H1 (cell line): Measurements from ENCODE around the gene ITGA3. TPM values are rescaled to one million over a fixed set of nuclear protein-coding genes. Genes with fewer than 3 reads are reported as not detected.

Source experiments
- CTCF ChIA-PET: fragments of 300-600 bp; sonication (Branson Sonifier 250); formaldehyde crosslinking; loops from one replicate; lab custom pipeline; 2021; ENCODE audit not compliant: partially characterized antibody; lab: Charles Lee
- POLR2A ChIA-PET: fragments of 300-600 bp; sonication (Branson Sonifier 250); formaldehyde crosslinking; loops from one replicate; lab custom pipeline; 2021; ENCODE audit warnings: inconsistent platforms; ENCODE audit not compliant: partially characterized antibody; lab: Charles Lee
- DNase-seq, 2 experiments: peaks; one replicate each; pipeline versions ENCODE4 v3.0.0 to v3.0.0-alpha.2; 2010 to 2022; ENCODE audit warnings: low spot score in 2 of 2, low read depth in 1 of 2, mixed read lengths in 1 of 2
- FAIRE-seq: peaks from 2 replicates; lab custom pipeline; 2011; peaks lifted over from hg19 to GRCh38; lab: Jason Lieb, UNC
- H2AFZ ChIP-seq: 2 replicates; pipeline ENCODE4 v1.8.1; 2012; ENCODE audit warnings: low read length, inconsistent platforms
- H2AK5ac ChIP-seq: 2 replicates; pipeline ENCODE4 v1.6.1; 2013; ENCODE audit warnings: low read depth, low read length
- H2BK120ac ChIP-seq: replicated peaks from 2 replicates; pipeline ENCODE3; 2013; ENCODE audit warnings: low read depth, low read length, inconsistent platforms
- H2BK12ac ChIP-seq: 2 replicates; pipeline ENCODE4 v1.6.1; 2013; ENCODE audit warnings: low read depth, low read length
- H2BK15ac ChIP-seq: 2 replicates; pipeline ENCODE4 v1.6.1; 2013; ENCODE audit warnings: low read length
- H2BK20ac ChIP-seq: 2 replicates; pipeline ENCODE4 v1.6.1; 2013; ENCODE audit warnings: low read length
- H2BK5ac ChIP-seq: 2 replicates; pipeline ENCODE4 v1.6.1; 2013; ENCODE audit warnings: low read depth, low read length
- H3K14ac ChIP-seq: 2 replicates; pipeline ENCODE4 v1.6.1; 2013; ENCODE audit warnings: inconsistent platforms; ENCODE audit not compliant: insufficient read length
- H3K18ac ChIP-seq: 2 replicates; pipeline ENCODE4 v1.6.1; 2013; ENCODE audit warnings: low read length; ENCODE audit errors: extremely low read depth
- H3K23ac ChIP-seq: 2 replicates; pipeline ENCODE4 v1.6.1; 2013; ENCODE audit warnings: inconsistent platforms; ENCODE audit not compliant: insufficient read length
- H3K23me2 ChIP-seq: 2 replicates; pipeline ENCODE4 v1.6.1; 2013; ENCODE audit warnings: low read depth, low read length
- H3K27ac ChIP-seq: 2 replicates; pipeline ENCODE4 v1.6.1; 2011; ENCODE audit warnings: low read depth, low read length, inconsistent platforms
- H3K27me3 ChIP-seq, 4 experiments: replicated peaks in 1 of 4; 1 replicate in 1 of 4; 2 replicates in 3 of 4; pipeline versions ENCODE4 v1.6.1 to v1.8.1; 2011 to 2013; ENCODE audit warnings: low read length in 3 of 4, mild to moderate bottlenecking in 3 of 4, inconsistent platforms in 2 of 4, mixed read lengths in 2 of 4, moderate library complexity in 1 of 4; ENCODE audit not compliant: control insufficient read depth in 3 of 4, insufficient read depth in 3 of 4; ENCODE audit errors: extremely low read depth in 1 of 4
- H3K36me3 ChIP-seq, 4 experiments: 2 replicates each; pipeline versions ENCODE4 v1.6.1 to v1.8.1; 2011 to 2013; ENCODE audit warnings: mild to moderate bottlenecking in 4 of 4, low read length in 3 of 4, moderate library complexity in 2 of 4, control low read depth in 1 of 4, inconsistent platforms in 1 of 4; ENCODE audit not compliant: insufficient read depth in 4 of 4, control insufficient read depth in 2 of 4
- H3K4ac ChIP-seq: replicated peaks from 2 replicates; pipeline ENCODE3; 2013; ENCODE audit warnings: low read length, low read depth, mixed read lengths, inconsistent platforms; ENCODE audit not compliant: insufficient read length
- H3K4me1 ChIP-seq, 4 experiments: replicated peaks in 1 of 4; 1 replicate in 1 of 4; 2 replicates in 3 of 4; pipeline versions ENCODE4 v1.6.1 to v1.8.1; 2011 to 2013; ENCODE audit warnings: low read length in 3 of 4, inconsistent platforms in 2 of 4, mixed read lengths in 1 of 4; ENCODE audit not compliant: insufficient read depth in 4 of 4, control insufficient read depth in 3 of 4
- H3K4me2 ChIP-seq, 2 experiments: 2 replicates each; pipeline versions ENCODE4 v1.6.1 to v1.8.1; 2011 to 2013; ENCODE audit warnings: low read depth in 2 of 2, low read length in 2 of 2, control low read depth in 1 of 2, inconsistent platforms in 1 of 2, mild to moderate bottlenecking in 1 of 2; ENCODE audit not compliant: insufficient read depth in 1 of 2
- H3K4me3 ChIP-seq, 4 experiments: fragments of 200-600, 300-600 bp in 1 of 4; sonication (generic), shearing (Covaris generic), sonication (Bioruptor Twin) in 1 of 4; 2 replicates each; pipeline versions ENCODE4 v1.5.1 to v1.8.1; 2011 to 2016; ENCODE audit warnings: low read length in 4 of 4, low read depth in 3 of 4, control low read depth in 2 of 4, inconsistent platforms in 2 of 4, mild to moderate bottlenecking in 2 of 4, mixed read lengths in 1 of 4, moderate library complexity in 1 of 4; ENCODE audit not compliant: insufficient read depth in 2 of 4; ENCODE audit errors: extremely low read depth in 1 of 4
- H3K56ac ChIP-seq: replicated peaks from 2 replicates; pipeline ENCODE3; 2013; ENCODE audit warnings: low read depth, mild to moderate bottlenecking, mixed read lengths, low read length, inconsistent platforms; ENCODE audit not compliant: insufficient read length
- H3K79me1 ChIP-seq: 2 replicates; pipeline ENCODE4 v1.6.1; 2013; ENCODE audit warnings: low read depth, low read length, control low read depth
- H3K79me2 ChIP-seq, 2 experiments: 2 replicates each; pipeline versions ENCODE4 v1.6.1 to v1.8.1; 2012 to 2013; ENCODE audit warnings: low read length in 2 of 2, mild to moderate bottlenecking in 2 of 2, inconsistent platforms in 1 of 2; ENCODE audit not compliant: insufficient read depth in 2 of 2, control insufficient read depth in 1 of 2
- H3K9ac ChIP-seq, 4 experiments: replicated peaks in 1 of 4; 1 replicate in 1 of 4; 2 replicates in 3 of 4; pipeline versions ENCODE4 v1.6.1 to v1.8.1; 2011 to 2013; ENCODE audit warnings: low read depth in 3 of 4, low read length in 3 of 4, control low read depth in 2 of 4, mild to moderate bottlenecking in 2 of 4, moderate library complexity in 2 of 4, inconsistent platforms in 1 of 4; ENCODE audit errors: extremely low read depth in 1 of 4
- H3K9me3 ChIP-seq, 2 experiments: 2 replicates each; pipeline versions ENCODE4 v1.6.1 to v1.8.1; 2012 to 2013; ENCODE audit warnings: mild to moderate bottlenecking in 2 of 2, moderate library complexity in 2 of 2, control low read depth in 1 of 2, inconsistent platforms in 1 of 2, low read depth in 1 of 2, low read length in 1 of 2, mixed read lengths in 1 of 2; ENCODE audit not compliant: insufficient read depth in 2 of 2
- H4K20me1 ChIP-seq, 2 experiments: replicated peaks in 1 of 2; 2 replicates each; pipeline versions ENCODE3 to v1.8.1; 2011 to 2013; ENCODE audit warnings: inconsistent platforms in 2 of 2, low read length in 2 of 2, mild to moderate bottlenecking in 1 of 2; ENCODE audit not compliant: insufficient read depth in 2 of 2, control insufficient read depth in 1 of 2
- H4K5ac ChIP-seq: 2 replicates; pipeline ENCODE4 v1.6.1; 2013; ENCODE audit warnings: low read length, low read depth, mixed read lengths, inconsistent platforms; ENCODE audit not compliant: insufficient read length
- H4K8ac ChIP-seq: 2 replicates; pipeline ENCODE4 v1.8.0; 2013; ENCODE audit warnings: mild to moderate bottlenecking, moderate library complexity, low read length, inconsistent platforms; ENCODE audit not compliant: insufficient read depth; ENCODE audit errors: extremely low read depth
- H4K91ac ChIP-seq: replicated peaks from 2 replicates; pipeline ENCODE3; 2013; ENCODE audit warnings: low read length, mixed read lengths, inconsistent platforms; ENCODE audit not compliant: insufficient read length
- HDAC2 ChIP-seq, 2 experiments: fragments of 300-600 bp in 1 of 2; sonication (generic) in 1 of 2; IDR thresholded peaks; 2 replicates each; pipeline ENCODE4 v1.6.1; 2011 to 2012; ENCODE audit warnings: low read depth in 2 of 2, low read length in 2 of 2, mild to moderate bottlenecking in 2 of 2, moderate library complexity in 2 of 2, borderline replicate concordance in 1 of 2, inconsistent platforms in 1 of 2
- WGBS, 2 experiments: shearing (Covaris generic) in 1 of 2; methylation state at CpG; one replicate each; pipeline versions ENCODE4 v1.1.6 to v1.1.7; 2013 to 2015; ENCODE audit warnings: low lambda C conversion rate in 2 of 2, mixed read lengths in 2 of 2, inconsistent platforms in 1 of 2, low coverage in 1 of 2, missing lambda C conversion rate in 1 of 2; ENCODE audit not compliant: insufficient replicate concordance in 2 of 2, insufficient coverage in 1 of 2, insufficient read length in 1 of 2; ENCODE audit errors: extremely low coverage in 1 of 2, missing lambda C conversion rate in 1 of 2; 5-methylcytosine and 5-hydroxymethylcytosine counted together
- polyA plus RNA-seq, 7 experiments: library from polyadenylated mRNA; depleted of rRNA in 3 of 7; stranded (reverse) in 5 of 7; unstranded in 2 of 7; fragments of >200 nt in 5 of 7; fragments of 200-250 nt in 2 of 7; gene quantifications; 1 replicate in 5 of 7; 2 replicates in 1 of 7; 4 replicates in 1 of 7; pipeline versions ENCODE4 v1.2.1 to v1.2.3, GENCODE V29; 2011 to 2013; ENCODE audit warnings: missing spikeins in 2 of 7, mixed read lengths in 2 of 7
- total RNA-seq: library from RNA; stranded (reverse); fragmentation: NEBNext Ultra II Directional; extraction: Animal tissue kit (Norgen Biotek cat#: 25700); gene quantifications from 2 replicates; pipeline ENCODE4 v1.2.1, GENCODE V29; 2021

ITGA3 gene
- total and polyA plus RNA-seq, 2 of the 8 experiments (the other 6 are each of a cell fraction or from before 2014, with no cell fraction given), result 24.0 to 24.2 TPM

- H3K9me3 ChIP-seq, result no peaks in the 10 kb centered on the region
- no peak overlapping the region for H3K56ac ChIP-seq
- H4K8ac ChIP-seq, result peak overlapping the region; percentile 4; the same call in 1 of the 2 replicates
- no peak overlapping the region for H2BK120ac ChIP-seq
- no peak overlapping the region for H3K23ac ChIP-seq
- H3K4me3 ChIP-seq, result no peak overlapping the region
- H3K4ac ChIP-seq, result no peak overlapping the region
- DNase-seq, result no peak
- no peaks in the 10 kb centered on the region; a peak in 1 of 7 replicates for H3K27me3 ChIP-seq
- H4K91ac ChIP-seq, result no peak overlapping the region
- H3K14ac ChIP-seq, result no peak overlapping the region
- no peak overlapping the region for H3K4me2 ChIP-seq
- peaks cover 2% of the 10 kb centered on the region in 2 experiments for H4K20me1 ChIP-seq
- H3K36me3 ChIP-seq, result no peaks in the 10 kb centered on the region; a peak in 1 of 8 replicates
- no peak for TF ChIP-seq HDAC2 (IDR thresholded peaks at IDR 0.05; ENCODE audit: borderline replicate concordance in 1 of 2, low read depth in 2 of 2, low read length in 2 of 2)
- no peak overlapping the region for H2AK5ac ChIP-seq
- WGBS, 2 experiments, result 80% methylated on average over 5 of the region's 5 CpGs; no CpG with 5 or more reads in 1 of the 2 experiments
- H3K79me1 ChIP-seq, result peaks cover under 1% of the 10 kb centered on the region
- no peak overlapping the region for H2BK12ac ChIP-seq
- no peaks in the 10 kb centered on the region for H3K79me2 ChIP-seq
- H2BK5ac ChIP-seq, result no peak overlapping the region
- H3K23me2 ChIP-seq, result 0 out of 2 replicates have a peak, but pooled peaks cover 5% of the 10 kb centered on the region
- H2BK20ac ChIP-seq, result no peak overlapping the region
- no peak overlapping the region for H4K5ac ChIP-seq
- no peak overlapping the region for H2BK15ac ChIP-seq
- peaks cover 0 to 19% (median 12%) of the 10 kb centered on the region in 4 experiments; a peak in 6 of 7 replicates for H3K4me1 ChIP-seq
- H3K27ac ChIP-seq, result no peak overlapping the region
- no peak for FAIRE-seq
- no peak overlapping the region for H2AFZ ChIP-seq
- no peak overlapping the region for H3K9ac ChIP-seq
- ChIA-PET CTCF (interaction anchor here (0.7 to 15.7 kb wide), 7 partner anchors 10 to 194 kb away, joined by 3 to 412 read pairs (median 3); partner anchors contain the start of gene PDK2), POLR2A (interaction anchor here (0.8 to 1.5 kb wide), 3 partner anchors 9 to 13 kb away, joined by 3 to 4 read pairs (median 3); no protein-coding TSS in a partner anchor)
- no peak overlapping the region for H3K18ac ChIP-seq
Measured at GRCh38 chr17:50103941-50104340, 48.0 kb downstream of the ITGA3 start.
